ENCODE results near the gene ARTN. TPM values are rescaled to one million over a fixed set of nuclear protein-coding genes. Genes with fewer than 3 reads are reported as not detected.

The ARTN gene
- total and polyA plus RNA-seq, 9 of the 15 experiments (the other 6 are each of a cell fraction or from before 2014, with no cell fraction given): 0.06 to 0.38 TPM; not detected in 7

- TF ChIP-seq, protein P1, sequence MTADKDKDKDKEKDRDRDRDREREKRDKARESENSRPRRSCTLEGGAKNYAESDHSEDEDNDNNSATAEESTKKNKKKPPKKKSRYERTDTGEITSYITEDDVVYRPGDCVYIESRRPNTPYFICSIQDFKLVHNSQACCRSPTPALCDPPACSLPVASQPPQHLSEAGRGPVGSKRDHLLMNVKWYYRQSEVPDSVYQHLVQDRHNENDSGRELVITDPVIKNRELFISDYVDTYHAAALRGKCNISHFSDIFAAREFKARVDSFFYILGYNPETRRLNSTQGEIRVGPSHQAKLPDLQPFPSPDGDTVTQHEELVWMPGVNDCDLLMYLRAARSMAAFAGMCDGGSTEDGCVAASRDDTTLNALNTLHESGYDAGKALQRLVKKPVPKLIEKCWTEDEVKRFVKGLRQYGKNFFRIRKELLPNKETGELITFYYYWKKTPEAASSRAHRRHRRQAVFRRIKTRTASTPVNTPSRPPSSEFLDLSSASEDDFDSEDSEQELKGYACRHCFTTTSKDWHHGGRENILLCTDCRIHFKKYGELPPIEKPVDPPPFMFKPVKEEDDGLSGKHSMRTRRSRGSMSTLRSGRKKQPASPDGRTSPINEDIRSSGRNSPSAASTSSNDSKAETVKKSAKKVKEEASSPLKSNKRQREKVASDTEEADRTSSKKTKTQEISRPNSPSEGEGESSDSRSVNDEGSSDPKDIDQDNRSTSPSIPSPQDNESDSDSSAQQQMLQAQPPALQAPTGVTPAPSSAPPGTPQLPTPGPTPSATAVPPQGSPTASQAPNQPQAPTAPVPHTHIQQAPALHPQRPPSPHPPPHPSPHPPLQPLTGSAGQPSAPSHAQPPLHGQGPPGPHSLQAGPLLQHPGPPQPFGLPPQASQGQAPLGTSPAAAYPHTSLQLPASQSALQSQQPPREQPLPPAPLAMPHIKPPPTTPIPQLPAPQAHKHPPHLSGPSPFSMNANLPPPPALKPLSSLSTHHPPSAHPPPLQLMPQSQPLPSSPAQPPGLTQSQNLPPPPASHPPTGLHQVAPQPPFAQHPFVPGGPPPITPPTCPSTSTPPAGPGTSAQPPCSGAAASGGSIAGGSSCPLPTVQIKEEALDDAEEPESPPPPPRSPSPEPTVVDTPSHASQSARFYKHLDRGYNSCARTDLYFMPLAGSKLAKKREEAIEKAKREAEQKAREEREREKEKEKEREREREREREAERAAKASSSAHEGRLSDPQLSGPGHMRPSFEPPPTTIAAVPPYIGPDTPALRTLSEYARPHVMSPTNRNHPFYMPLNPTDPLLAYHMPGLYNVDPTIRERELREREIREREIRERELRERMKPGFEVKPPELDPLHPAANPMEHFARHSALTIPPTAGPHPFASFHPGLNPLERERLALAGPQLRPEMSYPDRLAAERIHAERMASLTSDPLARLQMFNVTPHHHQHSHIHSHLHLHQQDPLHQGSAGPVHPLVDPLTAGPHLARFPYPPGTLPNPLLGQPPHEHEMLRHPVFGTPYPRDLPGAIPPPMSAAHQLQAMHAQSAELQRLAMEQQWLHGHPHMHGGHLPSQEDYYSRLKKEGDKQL (CRISPR knock-in tag; IDR thresholded peaks at IDR 0.05; ENCODE audit: borderline replicate concordance): no peak
- TF ChIP-seq FOS (IDR thresholded peaks at IDR 0.05; ENCODE audit: extremely low read depth, insufficient read length) (no peak), MTA3 (IDR thresholded peaks at IDR 0.05; ENCODE audit: borderline replicate concordance) (peak; percentile 1; the same call in 1 of the 2 replicates), MITF (IDR thresholded peaks at IDR 0.05) (peak; percentile 30; the same call in 1 of the 2 replicates), ZNF639 (CRISPR knock-in tag; conservative IDR thresholded peaks at IDR 0.05 in 1 of 2, IDR thresholded peaks at IDR 0.05 in 1 of 2) (0 out of 4 replicates have a peak, but pooled peaks of 1 of the 2 experiments have one; percentile 10), NR2C2 (CRISPR knock-in tag; IDR thresholded peaks at IDR 0.05) (no peak), NR2C2 (tag; IDR thresholded peaks at IDR 0.05) (peak; percentile 17), TAF7 (tag; IDR thresholded peaks at IDR 0.05) (peak; percentile 73; the same call in 1 of the 2 replicates), ZNF431 (CRISPR knock-in tag; IDR thresholded peaks at IDR 0.05) (0 out of 2 replicates have a peak, but pooled peaks have one; percentile 61), MIER1 (IDR thresholded peaks at IDR 0.05; ENCODE audit: low read depth) (0 out of 2 replicates have a peak, but pooled peaks have one; percentile 20), RB1 (IDR thresholded peaks at IDR 0.05; ENCODE audit: low read depth) (no peak)
- TF ChIP-seq, protein P2, sequence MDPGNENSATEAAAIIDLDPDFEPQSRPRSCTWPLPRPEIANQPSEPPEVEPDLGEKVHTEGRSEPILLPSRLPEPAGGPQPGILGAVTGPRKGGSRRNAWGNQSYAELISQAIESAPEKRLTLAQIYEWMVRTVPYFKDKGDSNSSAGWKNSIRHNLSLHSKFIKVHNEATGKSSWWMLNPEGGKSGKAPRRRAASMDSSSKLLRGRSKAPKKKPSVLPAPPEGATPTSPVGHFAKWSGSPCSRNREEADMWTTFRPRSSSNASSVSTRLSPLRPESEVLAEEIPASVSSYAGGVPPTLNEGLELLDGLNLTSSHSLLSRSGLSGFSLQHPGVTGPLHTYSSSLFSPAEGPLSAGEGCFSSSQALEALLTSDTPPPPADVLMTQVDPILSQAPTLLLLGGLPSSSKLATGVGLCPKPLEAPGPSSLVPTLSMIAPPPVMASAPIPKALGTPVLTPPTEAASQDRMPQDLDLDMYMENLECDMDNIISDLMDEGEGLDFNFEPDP (CRISPR knock-in tag; IDR thresholded peaks at IDR 0.05): no peak
- TF ChIP-seq, protein P3, sequence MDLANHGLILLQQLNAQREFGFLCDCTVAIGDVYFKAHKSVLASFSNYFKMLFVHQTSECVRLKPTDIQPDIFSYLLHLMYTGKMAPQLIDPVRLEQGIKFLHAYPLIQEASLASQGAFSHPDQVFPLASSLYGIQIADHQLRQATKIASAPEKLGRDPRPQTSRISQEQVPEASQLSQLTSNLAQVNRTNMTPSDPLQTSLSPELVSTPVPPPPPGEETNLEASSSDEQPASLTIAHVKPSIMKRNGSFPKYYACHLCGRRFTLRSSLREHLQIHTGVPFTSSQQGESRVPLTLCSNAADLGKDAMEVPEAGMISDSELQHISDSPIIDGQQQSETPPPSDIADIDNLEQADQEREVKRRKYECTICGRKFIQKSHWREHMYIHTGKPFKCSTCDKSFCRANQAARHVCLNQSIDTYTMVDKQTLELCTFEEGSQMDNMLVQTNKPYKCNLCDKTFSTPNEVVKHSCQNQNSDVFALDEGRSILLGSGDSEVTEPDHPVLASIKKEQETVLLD (IDR thresholded peaks at IDR 0.05): peak; percentile 10; the same call in 1 of the 2 replicates
These were observed 13.7 kb downstream of the ARTN start (continued) for GRCh38 chr1:43947061-43947873.

Measured in K562 (cell line).